Gastrocnemius medialis (tissue), 4 donors: ENCODE measurements around the gene FANCC. TPM values are rescaled to one million over a fixed set of nuclear protein-coding genes. Genes with fewer than 3 reads are reported as not detected.

Experiments used
- ATAC-seq, 2 donors: fragments of 150-250 bp; one replicate each; pipeline ENCODE4 v1.9.1; 2016
- DNase-seq, 2 donors: peaks; one replicate each; pipeline ENCODE4 v3.0.0-alpha.2; 2019
- H3K27ac ChIP-seq, 4 donors: fragments of 200-600 bp; sonication (generic); 1 replicate in 1 of 4; 2 replicates in 3 of 4; pipeline ENCODE4 v1.5.1; 2016 to 2018; ENCODE audit warnings: mild to moderate bottlenecking in 2 of 4, moderate library complexity in 1 of 4
- H3K27me3 ChIP-seq, 3 donors: fragments of 200-600 bp; sonication (generic) in 2 of 3; 1 replicate in 1 of 3; 2 replicates in 2 of 3; pipeline versions ENCODE4 v1.5.1 to v1.6.0; 2016 to 2019; ENCODE audit warnings: mild to moderate bottlenecking in 1 of 3, moderate library complexity in 1 of 3
- H3K36me3 ChIP-seq, 2 donors: fragments of 200-600 bp; sonication (generic) in 1 of 2; one replicate each; pipeline ENCODE4 v1.5.1; 2017 to 2018
- H3K4me1 ChIP-seq, 2 donors: fragments of 200-600 bp; sonication (generic) in 1 of 2; one replicate each; pipeline ENCODE4 v1.5.1; 2016 to 2017; ENCODE audit warnings: mild to moderate bottlenecking in 2 of 2
- H3K4me3 ChIP-seq, 4 donors: fragments of 200-600 bp; sonication (generic) in 3 of 4; 1 replicate in 1 of 4; 2 replicates in 3 of 4; pipeline ENCODE4 v1.5.1; 2016 to 2019; ENCODE audit warnings: mild to moderate bottlenecking in 2 of 4
- H3K9me3 ChIP-seq, 3 donors: fragments of 200-600 bp; sonication (generic) in 2 of 3; 1 replicate in 1 of 3; 2 replicates in 2 of 3; pipeline ENCODE4 v1.5.1; 2016 to 2019
- POLR2A ChIP-seq, 2 donors: fragments of 450-650 bp; IDR thresholded peaks; one replicate each; pipeline ENCODE4 v1.6.1; 2017; ENCODE audit warnings: antibody characterized with exemption in 2 of 2, mild to moderate bottlenecking in 2 of 2, moderate library complexity in 2 of 2
- in situ Hi-C, 4 donors: fragments of 200-750 bp; cut with MboI; loops; one replicate each; pipeline versions ENCODE4 v1.15.0 to v1.8.0; 2017; ENCODE audit warnings: low sequenced_read_pairs in 4 of 4
- intact Hi-C: fragments of 100-400 bp; cut with DNase I; formaldehyde crosslinking; loops from one replicate; pipeline ENCODE4 v1.15.1; 2023; ENCODE audit warnings: low total_unique reads
- total RNA-seq, 4 donors: library from RNA; depleted of rRNA; stranded (reverse); fragments of >200 nt; gene quantifications; one replicate each; pipeline versions ENCODE4 v1.1.0 to v1.2.3, GENCODE V29; 2016
- TF ChIP-seq, protein P1 (sequence below), 5 experiments: fragments of 450-650 bp in 3 of 5; fragments of 200-600 bp in 2 of 5; sonication (generic) in 2 of 5; IDR thresholded peaks in 4 of 5; conservative IDR thresholded peaks in 1 of 5; 1 replicate in 4 of 5; 2 replicates in 1 of 5; pipeline ENCODE4 v1.5.1; 2016 to 2019; ENCODE audit warnings: antibody characterized with exemption in 5 of 5, mild to moderate bottlenecking in 3 of 5, moderate library complexity in 3 of 5

FANCC gene
- total RNA-seq, 4 donors from 2014 or later: 1.2 to 4.8 (median 2.5) TPM

DNA sequence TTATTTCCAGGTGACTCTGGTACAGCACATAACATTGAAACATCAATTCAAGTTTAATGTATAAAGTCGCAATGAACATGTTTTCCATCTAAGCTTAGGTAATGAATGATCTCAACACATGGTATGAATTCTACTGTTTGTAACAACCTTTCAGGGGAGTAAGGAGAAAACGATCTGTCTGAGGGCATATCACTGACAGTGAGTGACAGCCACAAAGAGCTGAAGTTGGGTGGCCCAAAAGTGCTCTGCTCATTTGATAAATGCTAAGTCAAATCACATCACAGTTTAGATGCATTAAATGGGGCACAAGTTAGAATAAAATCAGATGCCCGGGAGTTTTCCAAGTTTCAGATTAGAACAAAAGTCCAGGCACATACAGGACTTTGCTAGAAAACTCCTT lies 1.2 kb downstream of the FANCC start:
- TF ChIP-seq, protein P1, sequence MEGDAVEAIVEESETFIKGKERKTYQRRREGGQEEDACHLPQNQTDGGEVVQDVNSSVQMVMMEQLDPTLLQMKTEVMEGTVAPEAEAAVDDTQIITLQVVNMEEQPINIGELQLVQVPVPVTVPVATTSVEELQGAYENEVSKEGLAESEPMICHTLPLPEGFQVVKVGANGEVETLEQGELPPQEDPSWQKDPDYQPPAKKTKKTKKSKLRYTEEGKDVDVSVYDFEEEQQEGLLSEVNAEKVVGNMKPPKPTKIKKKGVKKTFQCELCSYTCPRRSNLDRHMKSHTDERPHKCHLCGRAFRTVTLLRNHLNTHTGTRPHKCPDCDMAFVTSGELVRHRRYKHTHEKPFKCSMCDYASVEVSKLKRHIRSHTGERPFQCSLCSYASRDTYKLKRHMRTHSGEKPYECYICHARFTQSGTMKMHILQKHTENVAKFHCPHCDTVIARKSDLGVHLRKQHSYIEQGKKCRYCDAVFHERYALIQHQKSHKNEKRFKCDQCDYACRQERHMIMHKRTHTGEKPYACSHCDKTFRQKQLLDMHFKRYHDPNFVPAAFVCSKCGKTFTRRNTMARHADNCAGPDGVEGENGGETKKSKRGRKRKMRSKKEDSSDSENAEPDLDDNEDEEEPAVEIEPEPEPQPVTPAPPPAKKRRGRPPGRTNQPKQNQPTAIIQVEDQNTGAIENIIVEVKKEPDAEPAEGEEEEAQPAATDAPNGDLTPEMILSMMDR (IDR thresholded peaks at IDR 0.05 in 4 of 5, conservative IDR thresholded peaks at IDR 0.05 in 1 of 5): no peak
- no peak for TF ChIP-seq POLR2A (IDR thresholded peaks at IDR 0.05)
- Histone ChIP-seq H3K27me3 (no peaks in the 10 kb centered on the region), H3K36me3 (no peaks in the 10 kb centered on the region), H3K4me1 (peaks cover 8 to 15% of the 10 kb centered on the region in 2 donors), H3K9me3 (no peaks in the 10 kb centered on the region), H3K4me3 (peak overlapping the region; percentile 78 to 100 (median 97)), H3K27ac (peak overlapping the region in 3 of 4 donors; percentile 91 to 98 (median 96))
- DNase-seq: no peak
- no peak for ATAC-seq
- intact Hi-C loops (loop anchor here (5.0 to 10.0 kb wide), 3 partner anchors 109 to 589 kb away; partner anchors contain the start of genes AOPEP and ERCC6L2), in situ Hi-C loops (loop anchor here in 2 of 4 donors (25.0 kb wide), 1 partner anchor 196 kb away; the partner anchor contains the start of gene PTCH1 (in 2 of the 2))

DNA sequence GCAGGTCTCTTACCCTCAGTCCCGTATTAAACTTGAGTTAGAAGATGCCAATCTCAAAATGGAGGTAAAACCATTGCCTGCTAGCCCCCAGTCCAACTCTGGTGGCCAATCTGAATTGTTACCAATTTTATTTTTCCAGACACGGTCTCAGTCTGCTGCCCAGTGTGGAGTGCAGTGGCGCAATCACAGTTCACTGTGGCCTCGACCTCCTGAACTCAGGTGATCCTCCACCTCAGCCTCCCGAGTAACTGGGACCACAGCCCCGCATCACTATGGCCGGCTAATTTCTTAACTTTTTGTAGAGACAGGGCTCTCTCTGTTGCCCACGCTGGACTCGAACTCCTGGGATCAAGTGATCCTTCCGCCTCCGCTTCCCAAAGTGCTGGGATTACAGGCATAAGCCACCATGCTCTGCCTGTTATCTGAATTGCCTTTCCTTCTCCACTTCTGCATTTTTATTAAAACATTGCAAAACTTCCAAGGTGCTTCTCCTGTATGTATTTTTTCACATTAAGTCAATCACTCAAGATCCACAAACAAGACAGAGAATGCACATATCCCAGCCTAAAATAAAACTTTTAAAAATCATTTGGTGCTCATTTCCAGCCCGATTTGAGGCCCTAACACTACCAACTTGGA lies 2.3 kb downstream of the FANCC start:
- no peak for TF ChIP-seq POLR2A (IDR thresholded peaks at IDR 0.05)
- TF ChIP-seq, protein P1 (IDR thresholded peaks at IDR 0.05 in 4 of 5, conservative IDR thresholded peaks at IDR 0.05 in 1 of 5): no peak
- Histone ChIP-seq H3K4me1 (peaks cover 8 to 15% of the 10 kb centered on the region in 2 donors), H3K4me3 (no peak overlapping the region), H3K36me3 (no peaks in the 10 kb centered on the region), H3K27me3 (no peaks in the 10 kb centered on the region), H3K9me3 (no peaks in the 10 kb centered on the region), H3K27ac (no peak overlapping the region)
- intact Hi-C loops: loop anchor here (5.0 to 10.0 kb wide), 3 partner anchors 110 to 588 kb away; partner anchors contain the start of genes AOPEP and ERCC6L2
- DNase-seq (no peak), ATAC-seq (no peak)
- in situ Hi-C loops: loop anchor here in 2 of 4 donors (25.0 kb wide), 1 partner anchor 197 kb away; the partner anchor contains the start of gene PTCH1 (in 2 of the 2)

- Histone ChIP-seq H3K4me1 (peaks cover 8 to 15% of the 10 kb centered on the region in 2 donors), H3K9me3 (no peaks in the 10 kb centered on the region), H3K4me3 (peak overlapping the region; percentile 36 to 51 (median 44)), H3K27ac (peak overlapping the region in 3 of 4 donors; percentile 30 to 49 (median 38)), H3K36me3 (no peaks in the 10 kb centered on the region), H3K27me3 (no peaks in the 10 kb centered on the region)
- TF ChIP-seq POLR2A (IDR thresholded peaks at IDR 0.05): no peak
- TF ChIP-seq, protein P1 (IDR thresholded peaks at IDR 0.05 in 4 of 5, conservative IDR thresholded peaks at IDR 0.05 in 1 of 5): no peak
- intact Hi-C loops (loop anchor here (10.0 kb wide), 1 partner anchor 112 kb away; no protein-coding TSS in a partner anchor), in situ Hi-C loops (loop anchor here in 2 of 4 donors (25.0 kb wide), 1 partner anchor 199 kb away; the partner anchor contains the start of gene PTCH1 (in 2 of the 2))
- ATAC-seq (peak; percentile 48 to 53), DNase-seq (peak; percentile 39 to 59)
Measured at GRCh38 chr9:95313010-95313498, 4.5 kb downstream of the FANCC start.

DNA sequence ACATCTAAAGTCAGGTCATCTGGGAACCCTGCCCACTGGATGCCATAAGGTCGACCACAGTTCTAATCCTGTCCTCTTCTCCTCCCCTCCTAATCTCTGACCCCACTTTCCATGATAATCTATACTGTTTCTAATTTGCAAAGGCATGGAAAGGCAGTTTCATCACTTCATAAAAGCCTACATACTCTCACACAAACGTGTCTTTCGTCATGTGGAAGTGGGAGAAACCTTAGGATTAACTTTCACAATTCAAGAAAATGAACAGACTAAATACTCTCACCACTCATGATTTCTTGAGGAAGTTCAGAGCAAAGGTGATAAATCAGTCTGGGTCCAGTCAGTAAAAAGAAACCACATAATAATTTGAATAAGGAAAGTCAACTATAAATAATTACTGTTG lies 5.5 kb downstream of the FANCC start:
- DNase-seq (no peak), ATAC-seq (no peak)
- Histone ChIP-seq H3K9me3 (no peaks in the 10 kb centered on the region), H3K4me3 (no peak overlapping the region), H3K36me3 (no peaks in the 10 kb centered on the region), H3K27ac (no peak overlapping the region), H3K27me3 (no peaks in the 10 kb centered on the region), H3K4me1 (peaks cover 8 to 15% of the 10 kb centered on the region in 2 donors)
- TF ChIP-seq POLR2A (IDR thresholded peaks at IDR 0.05): no peak
- TF ChIP-seq, protein P1 (IDR thresholded peaks at IDR 0.05 in 4 of 5, conservative IDR thresholded peaks at IDR 0.05 in 1 of 5): no peak
- in situ Hi-C loops: loop anchor here in 2 of 4 donors (25.0 kb wide), 1 partner anchor 200 kb away; the partner anchor contains the start of gene PTCH1 (in 2 of the 2)
- intact Hi-C loops: loop anchor here (10.0 kb wide), 1 partner anchor 113 kb away; no protein-coding TSS in a partner anchor
